ENCODE results near the gene LYSMD3. TPM values are rescaled to one million over a fixed set of nuclear protein-coding genes. Genes with fewer than 3 reads are reported as not detected.

The LYSMD3 gene
- total RNA-seq, 4 donors from 2014 or later = 5.6 to 23.0 (median 12.8) TPM

GRCh38 chr5:90530736-90531487 is 1.5 kb upstream of the LYSMD3 start:
- H3K36me3 ChIP-seq = no peaks in the 10 kb centered on the region
- no peaks in the 10 kb centered on the region for H3K27me3 ChIP-seq
- TF ChIP-seq POLR2A (IDR thresholded peaks at IDR 0.05) (no peak), POLR2AphosphoS5 (IDR thresholded peaks at IDR 0.05) (no peak), EP300 (IDR thresholded peaks at IDR 0.05; ENCODE audit: low read depth) (no peak), CTCF (IDR thresholded peaks at IDR 0.05) (no peak)
- peak overlapping the region in 1 of 4 donors; percentile 82 for H3K4me3 ChIP-seq
- H3K27ac ChIP-seq = no peak overlapping the region
- peaks cover 0 to 46% (median 29%) of the 10 kb centered on the region in 4 donors for H3K4me1 ChIP-seq
- in situ Hi-C loops (cut with MboI; ENCODE audit: low pct_ligation_motif_present in 1 of 4, low pct_unique_long_range_greater_than_20kb in 1 of 4, low sequenced_read_pairs in 3 of 4) (loop anchor here in 1 of 4 donors (25.0 kb wide), 1 partner anchor 94 kb away; no protein-coding TSS in a partner anchor), intact Hi-C loops (cut with DNase I; ENCODE audit: low total_unique reads) (loop anchor here (10.0 kb wide), 1 partner anchor 96 kb away; no protein-coding TSS in a partner anchor)
- H3K9me3 ChIP-seq = no peaks in the 10 kb centered on the region
- WGBS, 2 donors (ENCODE audit: low coverage in 1 of 2) = 51 to 54% methylated on average over 9 of the region's 9 CpGs
- DNase-seq = no peak

- intact Hi-C loops (cut with DNase I; ENCODE audit: low total_unique reads) (loop anchor here (10.0 kb wide), 1 partner anchor 95 kb away; no protein-coding TSS in a partner anchor), in situ Hi-C loops (cut with MboI; ENCODE audit: low pct_ligation_motif_present in 1 of 4, low pct_unique_long_range_greater_than_20kb in 1 of 4, low sequenced_read_pairs in 3 of 4) (loop anchor here in 2 of 4 donors (10.0 to 25.0 kb wide), 2 partner anchors 55 to 93 kb away; partner anchors contain the start of genes MBLAC2 (in 1 of the 2) and POLR3G (in 1 of the 2))
- DNase-seq = peak; percentile 69
- H3K27me3 ChIP-seq = no peaks in the 10 kb centered on the region
- H3K4me3 ChIP-seq = peak overlapping the region; percentile 75 to 89 (median 81)
- WGBS, 2 donors (ENCODE audit: low coverage in 1 of 2) = 6 to 12% methylated on average over 4 to 13 of the region's 13 CpGs
- H3K4me1 ChIP-seq = peaks cover 0 to 46% (median 33%) of the 10 kb centered on the region in 4 donors
- H3K36me3 ChIP-seq = no peaks in the 10 kb centered on the region
- H3K27ac ChIP-seq = peak overlapping the region; percentile 90 to 96 (median 92)
- H3K9me3 ChIP-seq = no peaks in the 10 kb centered on the region
- TF ChIP-seq POLR2AphosphoS5 (IDR thresholded peaks at IDR 0.05) (no peak), CTCF (IDR thresholded peaks at IDR 0.05) (peak; percentile 63 to 80 (median 72))
These were observed 724 bp upstream of the LYSMD3 start for GRCh38 chr5:90529939-90530677.

- in situ Hi-C loops (cut with MboI; ENCODE audit: low pct_ligation_motif_present in 1 of 4, low pct_unique_long_range_greater_than_20kb in 1 of 4, low sequenced_read_pairs in 3 of 4) (loop anchor here in 2 of 4 donors (10.0 to 25.0 kb wide), 2 partner anchors 54 to 91 kb away; partner anchors contain the start of genes MBLAC2 (in 1 of the 2) and POLR3G (in 1 of the 2)), intact Hi-C loops (cut with DNase I; ENCODE audit: low total_unique reads) (no loop called here)
- Histone ChIP-seq H3K36me3 (peaks cover 0 to 13% (median 4%) of the 10 kb centered on the region in 4 donors), H3K9me3 (no peaks in the 10 kb centered on the region), H3K4me1 (peaks cover 0 to 41% (median 31%) of the 10 kb centered on the region in 4 donors), H3K4me3 (peak overlapping the region; percentile 80 to 89 (median 86)), H3K27me3 (no peaks in the 10 kb centered on the region), H3K27ac (peak overlapping the region; percentile 90 to 96 (median 92))
- DNase-seq = no peak
- WGBS, 2 donors (ENCODE audit: low coverage in 1 of 2) = 2 to 18% methylated on average over 4 to 18 of the region's 18 CpGs
- TF ChIP-seq CTCF (IDR thresholded peaks at IDR 0.05) (no peak), POLR2A (IDR thresholded peaks at IDR 0.05) (no peak), POLR2AphosphoS5 (IDR thresholded peaks at IDR 0.05) (no peak), EP300 (IDR thresholded peaks at IDR 0.05; ENCODE audit: low read depth) (no peak)
These were observed 687 bp downstream of the LYSMD3 start for GRCh38 chr5:90528601-90529193.

GRCh38 chr5:90519081-90519480 is 10.3 kb downstream of the LYSMD3 start:
- Histone ChIP-seq H3K27ac (no peak overlapping the region), H3K27me3 (no peaks in the 10 kb centered on the region), H3K36me3 (peaks cover 0 to 27% (median 4%) of the 10 kb centered on the region in 4 donors), H3K4me3 (no peak overlapping the region), H3K4me1 (no peaks in the 10 kb centered on the region), H3K9me3 (no peaks in the 10 kb centered on the region)
- 87 to 91% methylated on average over 5 to 7 of the region's 7 CpGs for WGBS, 2 donors (ENCODE audit: low coverage in 1 of 2)
- no peak for DNase-seq
- in situ Hi-C loops (cut with MboI; ENCODE audit: low pct_ligation_motif_present in 1 of 4, low pct_unique_long_range_greater_than_20kb in 1 of 4, low sequenced_read_pairs in 3 of 4) = no loop called here
- intact Hi-C loops (cut with DNase I; ENCODE audit: low total_unique reads) = no loop called here
- TF ChIP-seq EP300 (IDR thresholded peaks at IDR 0.05; ENCODE audit: low read depth) (no peak), POLR2AphosphoS5 (IDR thresholded peaks at IDR 0.05) (no peak), CTCF (IDR thresholded peaks at IDR 0.05) (no peak), POLR2A (IDR thresholded peaks at IDR 0.05) (no peak)
